ENCODE data around the gene ASAP2.

ASAP2 gene

DNA sequence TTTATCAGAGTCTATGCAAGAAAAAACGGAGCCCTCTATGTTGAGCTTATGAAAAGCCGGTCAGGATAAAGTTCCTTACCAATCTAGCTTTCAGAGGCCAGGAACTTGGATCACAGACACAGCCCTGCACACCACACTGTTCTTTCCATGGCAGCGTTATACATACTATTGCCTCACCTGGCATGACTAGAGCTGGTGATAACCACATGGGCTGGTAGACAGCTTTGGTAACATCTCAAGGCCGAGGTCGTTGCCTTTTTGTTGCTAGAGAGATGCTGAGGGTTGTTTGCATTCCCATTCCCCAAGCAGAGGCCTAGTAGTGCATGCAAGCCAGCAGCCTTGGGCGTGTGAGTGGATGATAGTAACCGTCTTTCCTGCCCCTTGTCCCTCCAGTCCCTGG, 138.7 kb downstream of the ASAP2 start:
- TF ChIP-seq EZH2 (IDR thresholded peaks at IDR 0.05), result no peak
- TF ChIP-seq FOXP2 (optimal IDR thresholded peaks at IDR 0.05; ENCODE audit: control extremely low read depth, extremely low read length, insufficient read depth), result no peak
- no peak for TF ChIP-seq POLR2AphosphoS5 (IDR thresholded peaks at IDR 0.05; ENCODE audit: borderline replicate concordance, low read depth, low read length)
- Histone ChIP-seq H3K4me3 (no peak overlapping the region), H3K27ac (no peak overlapping the region), H3K36me3 (ENCODE audit: insufficient read depth, low read length) (peaks cover 6% of the 10 kb centered on the region; the same call in 1 of the 2 replicates), H3K9ac (ENCODE audit: insufficient read length) (no peak overlapping the region), H3K9me3 (ENCODE audit: low read depth, low read length) (no peaks in the 10 kb centered on the region)
- DNase-seq (ENCODE audit: low read depth, low spot score), result no peak

DNA sequence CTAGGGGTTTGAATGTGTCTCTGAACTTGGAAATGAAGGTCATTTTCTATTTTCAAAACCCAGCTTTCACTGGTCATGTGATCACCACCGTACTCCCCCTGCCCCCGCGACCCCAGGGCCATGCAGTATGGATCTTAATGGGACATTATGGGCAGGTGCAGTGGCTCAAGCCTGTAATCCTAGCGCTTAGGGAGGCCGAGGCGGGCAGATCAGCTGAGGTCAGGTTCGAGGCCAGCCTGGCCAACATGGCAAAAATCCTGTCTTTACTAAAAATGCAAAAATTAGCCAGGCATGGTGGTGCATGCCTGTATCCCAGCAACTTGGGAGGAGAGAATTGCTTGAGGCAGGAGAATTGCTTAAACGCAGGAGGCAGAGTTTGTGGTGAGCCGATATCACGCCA, 139.4 kb downstream of the ASAP2 start:
- H3K27ac ChIP-seq, result no peak overlapping the region
- H3K9me3 ChIP-seq (ENCODE audit: low read depth, low read length), result no peaks in the 10 kb centered on the region
- peaks cover 7% of the 10 kb centered on the region; the same call in 1 of the 2 replicates for H3K36me3 ChIP-seq (ENCODE audit: insufficient read depth, low read length)
- no peak overlapping the region for H3K9ac ChIP-seq (ENCODE audit: insufficient read length)
- no peak for DNase-seq (ENCODE audit: low read depth, low spot score)
- TF ChIP-seq FOXP2 (optimal IDR thresholded peaks at IDR 0.05; ENCODE audit: control extremely low read depth, extremely low read length, insufficient read depth) (no peak), EZH2 (IDR thresholded peaks at IDR 0.05) (no peak), POLR2AphosphoS5 (IDR thresholded peaks at IDR 0.05; ENCODE audit: borderline replicate concordance, low read depth, low read length) (no peak)
- H3K4me3 ChIP-seq, result no peak overlapping the region

DNA sequence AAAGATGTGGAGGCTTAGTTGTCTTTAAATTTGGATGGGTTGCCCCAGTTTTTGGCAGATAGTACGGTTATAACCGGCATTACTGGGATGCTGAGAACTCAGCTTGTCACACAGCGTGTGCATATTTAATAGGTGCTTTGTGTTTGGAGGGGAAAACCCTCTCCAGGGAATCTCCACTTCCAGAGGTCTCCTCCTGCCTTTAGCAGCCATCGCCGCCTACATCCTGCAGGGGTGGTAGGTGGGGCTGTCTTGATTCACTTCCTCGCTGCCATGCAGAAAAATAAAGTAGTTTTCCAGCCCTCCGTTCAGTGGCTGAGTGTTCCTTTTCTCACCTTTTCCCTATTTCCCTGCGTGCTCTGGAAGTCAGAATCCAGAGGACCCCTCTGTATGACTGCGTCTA, 140.3 kb downstream of the ASAP2 start:
- Histone ChIP-seq H3K27ac (no peak overlapping the region), H3K4me3 (no peak overlapping the region), H3K36me3 (ENCODE audit: insufficient read depth, low read length) (peaks cover 10% of the 10 kb centered on the region; the same call in 1 of the 2 replicates), H3K9me3 (ENCODE audit: low read depth, low read length) (no peaks in the 10 kb centered on the region), H3K9ac (ENCODE audit: insufficient read length) (no peak overlapping the region)
- TF ChIP-seq FOXP2 (optimal IDR thresholded peaks at IDR 0.05; ENCODE audit: control extremely low read depth, extremely low read length, insufficient read depth) (no peak), POLR2AphosphoS5 (IDR thresholded peaks at IDR 0.05; ENCODE audit: borderline replicate concordance, low read depth, low read length) (no peak), EZH2 (IDR thresholded peaks at IDR 0.05) (no peak)
- DNase-seq (ENCODE audit: low read depth, low spot score), result no peak

DNA sequence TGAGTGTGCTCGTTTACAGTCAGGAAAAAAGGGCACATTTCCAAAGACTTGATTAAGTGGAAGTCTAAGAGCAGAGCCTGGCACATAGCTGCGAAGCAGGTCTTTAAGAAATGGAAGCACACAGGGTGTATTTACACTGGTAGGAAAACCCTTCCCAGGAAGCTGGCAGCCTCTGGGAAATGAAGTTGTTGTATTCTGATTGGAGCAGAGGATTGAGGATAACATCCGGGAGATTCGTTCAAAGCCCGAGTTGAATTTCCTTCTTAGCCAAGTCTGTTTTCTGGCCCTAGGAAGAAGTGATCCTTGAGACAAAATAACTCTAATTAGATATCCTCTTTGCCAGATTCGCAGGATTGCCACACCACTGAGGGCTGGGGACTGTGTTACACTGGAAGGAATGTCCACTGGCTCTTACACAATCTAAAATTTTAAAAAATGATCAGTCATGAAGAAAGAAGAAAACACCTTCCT, 140.8 kb downstream of the ASAP2 start:
- H3K27ac ChIP-seq, result no peak overlapping the region
- H3K9ac ChIP-seq (ENCODE audit: insufficient read length), result no peak overlapping the region
- DNase-seq (ENCODE audit: low read depth, low spot score), result no peak
- no peaks in the 10 kb centered on the region for H3K9me3 ChIP-seq (ENCODE audit: low read depth, low read length)
- H3K36me3 ChIP-seq (ENCODE audit: insufficient read depth, low read length), result peaks cover 5% of the 10 kb centered on the region; the same call in 1 of the 2 replicates
- no peak for TF ChIP-seq EZH2 (IDR thresholded peaks at IDR 0.05)
- TF ChIP-seq POLR2AphosphoS5 (IDR thresholded peaks at IDR 0.05; ENCODE audit: borderline replicate concordance, low read depth, low read length), result no peak
- TF ChIP-seq FOXP2 (optimal IDR thresholded peaks at IDR 0.05; ENCODE audit: control extremely low read depth, extremely low read length, insufficient read depth), result no peak
- H3K4me3 ChIP-seq, result no peak overlapping the region

DNA sequence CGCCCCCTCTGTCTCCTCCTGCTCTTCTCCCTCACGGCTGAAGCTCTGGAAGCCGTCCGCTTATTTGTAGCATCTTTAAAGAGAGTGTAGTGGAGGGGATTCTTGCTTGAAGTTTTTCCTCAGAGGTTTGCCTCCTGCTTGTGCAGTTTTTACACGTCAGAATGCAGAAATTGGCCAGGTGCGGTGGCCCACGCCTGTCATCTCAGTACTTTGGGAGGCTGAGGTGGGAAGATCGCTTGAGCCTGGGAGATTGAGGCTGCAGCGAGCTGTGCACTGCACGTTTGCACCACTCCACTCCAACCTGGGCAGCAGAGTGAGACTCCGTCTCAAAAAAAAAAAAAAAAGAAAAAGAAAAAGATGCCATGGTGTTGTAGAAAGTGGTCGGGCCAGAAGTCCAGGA, 147.7 kb downstream of the ASAP2 start:
- TF ChIP-seq FOXP2 (optimal IDR thresholded peaks at IDR 0.05; ENCODE audit: control extremely low read depth, extremely low read length, insufficient read depth), result no peak
- TF ChIP-seq POLR2AphosphoS5 (IDR thresholded peaks at IDR 0.05; ENCODE audit: borderline replicate concordance, low read depth, low read length), result no peak
- no peak for TF ChIP-seq EZH2 (IDR thresholded peaks at IDR 0.05)
- H3K27ac ChIP-seq, result no peak overlapping the region

DNA sequence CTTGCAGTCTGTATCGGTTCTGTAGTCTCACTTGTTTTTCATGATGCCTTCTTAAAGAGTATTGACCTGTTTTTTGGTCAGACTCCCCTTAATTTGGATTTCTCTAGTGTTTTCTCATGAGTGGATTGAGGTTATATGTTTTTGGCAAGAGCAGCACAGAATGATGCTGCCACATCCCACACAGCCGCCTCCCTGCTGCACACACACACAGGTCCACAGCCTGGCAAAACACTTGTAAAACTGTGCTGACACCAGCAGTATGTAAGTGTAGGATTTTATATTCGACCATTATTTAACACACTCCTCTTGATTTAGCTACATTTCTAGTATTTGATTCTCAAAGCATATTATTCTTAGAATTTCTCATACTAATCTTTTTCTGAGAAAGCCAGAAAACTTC, 148.7 kb downstream of the ASAP2 start:
- peaks cover 20% of the 10 kb centered on the region; the same call in 1 of the 2 replicates for H3K36me3 ChIP-seq (ENCODE audit: insufficient read depth, low read length)
- TF ChIP-seq EZH2 (IDR thresholded peaks at IDR 0.05), result no peak
- TF ChIP-seq POLR2AphosphoS5 (IDR thresholded peaks at IDR 0.05; ENCODE audit: borderline replicate concordance, low read depth, low read length), result no peak
- TF ChIP-seq FOXP2 (optimal IDR thresholded peaks at IDR 0.05; ENCODE audit: control extremely low read depth, extremely low read length, insufficient read depth), result no peak
- H3K4me3 ChIP-seq, result no peak overlapping the region
- no peaks in the 10 kb centered on the region for H3K9me3 ChIP-seq (ENCODE audit: low read depth, low read length)
- DNase-seq (ENCODE audit: low read depth, low spot score), result no peak
- H3K9ac ChIP-seq (ENCODE audit: insufficient read length), result no peak overlapping the region
- H3K27ac ChIP-seq, result no peak overlapping the region

More for the DNA sequence above, 147.7 kb downstream of the ASAP2 start:
- no peak overlapping the region for H3K9ac ChIP-seq (ENCODE audit: insufficient read length)
- H3K4me3 ChIP-seq, result no peak overlapping the region
- DNase-seq (ENCODE audit: low read depth, low spot score), result no peak
- no peaks in the 10 kb centered on the region for H3K9me3 ChIP-seq (ENCODE audit: low read depth, low read length)
- H3K36me3 ChIP-seq (ENCODE audit: insufficient read depth, low read length), result peaks cover 10% of the 10 kb centered on the region; the same call in 1 of the 2 replicates

DNA sequence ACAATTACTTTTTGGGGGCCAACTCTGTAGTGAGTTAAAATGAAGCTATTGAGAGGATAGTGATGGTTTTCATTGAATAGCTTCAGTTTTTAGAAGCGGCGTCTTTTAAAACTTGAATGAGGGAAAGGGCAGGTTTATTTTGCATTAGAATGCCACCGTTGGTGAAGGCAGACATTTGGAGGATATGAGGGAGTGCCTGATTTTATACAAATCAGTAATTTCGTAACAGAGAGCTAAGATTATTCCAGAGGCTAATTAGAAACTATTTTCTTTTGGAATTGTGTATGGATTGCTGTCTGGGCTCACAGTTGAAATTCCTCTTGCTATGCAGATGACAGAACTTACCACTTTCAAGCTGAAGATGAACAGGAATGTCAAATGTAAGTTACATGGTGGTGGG, 149.1 kb downstream of the ASAP2 start:
- Histone ChIP-seq H3K9me3 (ENCODE audit: low read depth, low read length) (no peaks in the 10 kb centered on the region), H3K27ac (no peak overlapping the region), H3K4me3 (no peak overlapping the region), H3K36me3 (ENCODE audit: insufficient read depth, low read length) (peaks cover 20% of the 10 kb centered on the region; the same call in 1 of the 2 replicates), H3K9ac (ENCODE audit: insufficient read length) (no peak overlapping the region)
- TF ChIP-seq EZH2 (IDR thresholded peaks at IDR 0.05), result no peak
- TF ChIP-seq POLR2AphosphoS5 (IDR thresholded peaks at IDR 0.05; ENCODE audit: borderline replicate concordance, low read depth, low read length), result no peak
- no peak for TF ChIP-seq FOXP2 (optimal IDR thresholded peaks at IDR 0.05; ENCODE audit: control extremely low read depth, extremely low read length, insufficient read depth)
- DNase-seq (ENCODE audit: low read depth, low spot score), result no peak

DNA sequence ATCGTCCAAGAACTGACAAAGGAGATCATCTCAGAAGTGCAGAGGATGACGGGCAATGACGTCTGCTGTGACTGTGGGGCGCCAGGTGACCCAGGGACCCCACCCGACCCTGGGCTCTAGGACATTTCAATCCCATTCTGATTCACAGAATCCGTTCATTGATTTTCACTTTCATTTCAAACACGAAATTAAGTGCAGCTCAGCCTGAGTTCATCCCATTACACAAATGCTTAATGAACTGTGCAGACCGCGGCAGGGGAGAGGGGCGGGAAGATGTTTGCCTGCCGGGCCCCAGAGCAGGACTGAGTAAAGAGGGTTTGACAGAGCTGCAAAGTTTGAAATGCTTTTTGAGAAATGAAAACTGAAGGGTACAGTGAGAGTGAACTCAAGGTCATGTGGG, 149.6 kb downstream of the ASAP2 start:
- Histone ChIP-seq H3K36me3 (ENCODE audit: insufficient read depth, low read length) (peaks cover 16% of the 10 kb centered on the region; the same call in 1 of the 2 replicates), H3K27ac (no peak overlapping the region), H3K9ac (ENCODE audit: insufficient read length) (no peak overlapping the region), H3K9me3 (ENCODE audit: low read depth, low read length) (no peaks in the 10 kb centered on the region), H3K4me3 (no peak overlapping the region)
- no peak for DNase-seq (ENCODE audit: low read depth, low spot score)
- TF ChIP-seq FOXP2 (optimal IDR thresholded peaks at IDR 0.05; ENCODE audit: control extremely low read depth, extremely low read length, insufficient read depth) (no peak), POLR2AphosphoS5 (IDR thresholded peaks at IDR 0.05; ENCODE audit: borderline replicate concordance, low read depth, low read length) (no peak), EZH2 (IDR thresholded peaks at IDR 0.05) (no peak)

DNA sequence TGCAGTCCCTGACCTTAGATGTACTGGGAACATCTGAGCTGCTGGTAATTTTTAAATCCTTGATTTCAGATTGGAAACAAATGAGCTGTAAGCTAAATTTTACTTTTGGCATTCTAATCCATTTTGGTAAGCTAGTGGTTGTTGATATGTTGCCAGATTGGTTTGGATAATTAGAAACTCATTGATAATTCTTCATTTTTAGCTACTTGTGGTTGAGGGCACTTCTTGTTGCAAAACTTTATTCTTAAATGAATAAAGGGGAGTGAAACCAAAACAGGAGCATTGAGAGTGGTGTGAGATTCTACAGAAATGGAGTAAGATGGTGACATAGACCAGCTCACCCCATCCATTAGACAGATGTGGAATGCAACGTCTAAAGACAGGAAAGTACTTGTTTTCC, 152.2 kb downstream of the ASAP2 start:
- TF ChIP-seq EZH2 (IDR thresholded peaks at IDR 0.05), result no peak
- TF ChIP-seq POLR2AphosphoS5 (IDR thresholded peaks at IDR 0.05; ENCODE audit: borderline replicate concordance, low read depth, low read length), result no peak
- TF ChIP-seq FOXP2 (optimal IDR thresholded peaks at IDR 0.05; ENCODE audit: control extremely low read depth, extremely low read length, insufficient read depth), result no peak
- no peak overlapping the region for H3K4me3 ChIP-seq
- peaks cover 14% of the 10 kb centered on the region; the same call in 1 of the 2 replicates for H3K36me3 ChIP-seq (ENCODE audit: insufficient read depth, low read length)
- no peak for DNase-seq (ENCODE audit: low read depth, low spot score)
- H3K27ac ChIP-seq, result no peak overlapping the region
- H3K9me3 ChIP-seq (ENCODE audit: low read depth, low read length), result no peaks in the 10 kb centered on the region
- H3K9ac ChIP-seq (ENCODE audit: insufficient read length), result no peak overlapping the region

Measured in SK-N-MC (cell line).